Choroid plexus epithelial cell (primary cell): Measurements from ENCODE around the gene NUMA1.

ENCODE experiments used
- DNase-seq: peaks from one replicate; pipeline ENCODE4 v3.0.0-alpha.2; 2010; ENCODE audit warnings: low read depth
- H3K4me3 ChIP-seq: 2 replicates; pipeline ENCODE4 v1.5.1; 2011; ENCODE audit warnings: low read depth, mild to moderate bottlenecking, control low read depth, low read length, moderate library complexity
- TF ChIP-seq, protein P1 (sequence below): conservative IDR thresholded peaks from 2 replicates; pipeline ENCODE4 v1.5.1; 2011; ENCODE audit warnings: low read depth, mild to moderate bottlenecking, control low read depth, inconsistent platforms, low read length, moderate library complexity

The NUMA1 gene

DNA sequence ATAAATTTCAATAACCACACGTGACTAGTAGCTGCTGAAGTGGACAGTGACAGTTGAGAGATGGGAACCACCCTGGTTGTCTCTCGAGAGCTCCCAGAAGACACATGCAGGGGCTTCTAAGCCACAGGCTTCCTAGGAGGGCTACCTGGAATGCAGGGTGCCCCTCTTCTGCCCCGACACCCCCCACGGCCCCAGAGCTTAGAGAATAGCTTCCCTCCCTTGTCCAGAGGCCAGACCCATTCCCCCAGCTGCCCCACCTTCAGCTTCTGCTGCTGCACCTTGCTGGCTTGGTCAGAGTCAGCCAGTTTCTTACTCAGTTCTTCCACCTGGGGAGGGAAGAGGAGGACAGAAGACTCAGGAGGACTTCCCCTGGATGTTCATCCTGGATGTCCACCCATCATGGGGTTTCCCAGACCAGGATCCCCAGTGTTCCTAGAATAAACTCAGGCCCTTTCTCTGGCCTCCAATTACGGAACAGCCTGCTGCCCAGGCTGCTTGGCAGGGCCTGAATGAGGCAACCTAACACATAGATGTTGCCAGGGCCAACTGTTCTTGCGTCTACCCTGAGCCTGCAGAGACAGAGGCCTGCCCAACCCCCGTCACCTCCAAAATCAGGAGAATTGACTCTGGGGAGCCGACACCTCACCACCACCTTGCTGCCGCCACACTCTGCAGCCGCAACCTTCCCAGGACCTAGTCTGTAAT lies 69.7 kb downstream of the NUMA1 start:
- DNase-seq, result no peak
- TF ChIP-seq, protein P1, sequence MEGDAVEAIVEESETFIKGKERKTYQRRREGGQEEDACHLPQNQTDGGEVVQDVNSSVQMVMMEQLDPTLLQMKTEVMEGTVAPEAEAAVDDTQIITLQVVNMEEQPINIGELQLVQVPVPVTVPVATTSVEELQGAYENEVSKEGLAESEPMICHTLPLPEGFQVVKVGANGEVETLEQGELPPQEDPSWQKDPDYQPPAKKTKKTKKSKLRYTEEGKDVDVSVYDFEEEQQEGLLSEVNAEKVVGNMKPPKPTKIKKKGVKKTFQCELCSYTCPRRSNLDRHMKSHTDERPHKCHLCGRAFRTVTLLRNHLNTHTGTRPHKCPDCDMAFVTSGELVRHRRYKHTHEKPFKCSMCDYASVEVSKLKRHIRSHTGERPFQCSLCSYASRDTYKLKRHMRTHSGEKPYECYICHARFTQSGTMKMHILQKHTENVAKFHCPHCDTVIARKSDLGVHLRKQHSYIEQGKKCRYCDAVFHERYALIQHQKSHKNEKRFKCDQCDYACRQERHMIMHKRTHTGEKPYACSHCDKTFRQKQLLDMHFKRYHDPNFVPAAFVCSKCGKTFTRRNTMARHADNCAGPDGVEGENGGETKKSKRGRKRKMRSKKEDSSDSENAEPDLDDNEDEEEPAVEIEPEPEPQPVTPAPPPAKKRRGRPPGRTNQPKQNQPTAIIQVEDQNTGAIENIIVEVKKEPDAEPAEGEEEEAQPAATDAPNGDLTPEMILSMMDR, result no peak
- H3K4me3 ChIP-seq, result no peak overlapping the region

DNA sequence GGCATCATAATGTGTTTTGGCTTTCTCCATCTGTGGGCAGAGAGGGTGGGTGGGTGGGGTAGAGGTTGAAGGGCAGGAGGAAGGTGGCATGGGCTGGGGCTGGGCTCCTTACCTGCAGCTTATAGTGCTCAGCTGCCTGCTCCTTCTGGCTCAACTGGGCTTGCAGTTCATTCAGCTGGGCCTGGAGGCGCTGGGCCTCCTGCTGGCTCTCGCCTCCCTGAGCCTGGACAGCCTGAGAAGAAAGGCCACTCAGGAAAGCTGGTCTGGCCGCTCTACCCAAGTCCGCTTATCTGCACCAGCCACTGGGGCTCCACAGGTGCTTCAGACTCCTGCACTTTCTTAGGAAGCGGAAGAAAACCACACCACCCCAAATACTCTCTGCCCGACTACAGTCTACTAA lies 71.2 kb downstream of the NUMA1 start:
- TF ChIP-seq, protein P1, result no peak
- no peak overlapping the region for H3K4me3 ChIP-seq
- DNase-seq, result no peak

DNA sequence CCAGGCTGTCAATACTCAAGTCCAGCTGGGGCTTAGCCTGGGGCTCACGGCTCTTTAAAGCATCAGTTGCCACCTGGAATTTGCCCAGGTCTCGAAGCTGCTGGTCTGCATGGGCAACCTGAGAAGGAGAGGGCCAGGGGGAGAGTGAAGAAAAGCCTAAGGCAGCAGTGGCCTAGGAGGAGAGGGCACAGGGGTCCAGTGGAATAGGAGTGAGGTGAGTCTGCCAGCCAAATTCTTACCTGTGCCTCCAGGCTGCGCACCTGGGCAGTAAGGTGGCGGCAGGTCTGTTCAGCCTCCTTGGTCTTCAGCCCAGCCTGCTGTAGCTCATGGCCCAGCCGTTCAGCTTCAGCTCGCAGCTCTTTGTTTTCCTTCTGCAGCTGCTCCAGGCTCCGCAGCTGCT lies 71.6 kb downstream of the NUMA1 start:
- TF ChIP-seq, protein P1, result no peak
- no peak overlapping the region for H3K4me3 ChIP-seq
- no peak for DNase-seq

DNA sequence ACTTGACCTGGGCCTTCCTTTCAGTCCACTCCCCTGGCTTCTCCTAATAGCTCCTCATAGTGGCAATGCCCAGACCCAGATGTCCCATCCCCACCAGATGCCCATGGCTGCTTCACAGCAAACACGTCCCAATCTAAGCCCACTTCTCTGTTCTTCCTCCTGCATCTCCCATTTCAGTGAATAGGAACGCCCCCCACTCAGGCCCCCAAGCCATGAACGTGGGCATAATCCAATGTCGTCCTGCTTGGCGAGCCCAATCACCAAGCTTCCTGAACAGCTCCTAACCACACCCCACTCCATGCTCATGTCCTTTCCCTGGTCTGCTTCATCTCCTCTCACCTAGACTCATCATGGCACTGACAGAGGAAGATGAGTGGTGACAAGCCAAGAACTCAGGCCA lies 72.8 kb downstream of the NUMA1 start:
- TF ChIP-seq, protein P1, result no peak
- DNase-seq, result no peak
- no peak overlapping the region for H3K4me3 ChIP-seq

DNA sequence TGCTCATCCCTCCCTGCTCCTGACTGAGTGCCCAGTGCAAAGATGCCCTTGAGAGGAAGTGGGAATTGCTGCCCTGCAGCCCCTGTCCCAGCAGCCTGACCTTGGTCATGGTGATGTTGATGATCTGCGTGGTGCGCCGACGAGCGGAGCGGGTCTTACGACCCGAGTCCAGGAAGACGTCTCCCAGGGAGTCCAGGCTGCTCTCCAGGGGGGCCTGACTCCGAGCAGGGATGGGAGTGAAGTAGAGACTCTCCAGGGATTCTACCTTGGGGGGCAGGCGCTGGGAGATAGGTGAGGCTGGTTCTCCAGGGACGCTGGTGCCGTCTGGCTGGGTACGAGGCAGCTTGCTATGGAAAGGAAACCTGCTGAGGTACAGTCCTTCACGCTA lies 73.3 kb downstream of the NUMA1 start:
- H3K4me3 ChIP-seq, result no peak overlapping the region
- TF ChIP-seq, protein P1, result no peak
- no peak for DNase-seq

DNA sequence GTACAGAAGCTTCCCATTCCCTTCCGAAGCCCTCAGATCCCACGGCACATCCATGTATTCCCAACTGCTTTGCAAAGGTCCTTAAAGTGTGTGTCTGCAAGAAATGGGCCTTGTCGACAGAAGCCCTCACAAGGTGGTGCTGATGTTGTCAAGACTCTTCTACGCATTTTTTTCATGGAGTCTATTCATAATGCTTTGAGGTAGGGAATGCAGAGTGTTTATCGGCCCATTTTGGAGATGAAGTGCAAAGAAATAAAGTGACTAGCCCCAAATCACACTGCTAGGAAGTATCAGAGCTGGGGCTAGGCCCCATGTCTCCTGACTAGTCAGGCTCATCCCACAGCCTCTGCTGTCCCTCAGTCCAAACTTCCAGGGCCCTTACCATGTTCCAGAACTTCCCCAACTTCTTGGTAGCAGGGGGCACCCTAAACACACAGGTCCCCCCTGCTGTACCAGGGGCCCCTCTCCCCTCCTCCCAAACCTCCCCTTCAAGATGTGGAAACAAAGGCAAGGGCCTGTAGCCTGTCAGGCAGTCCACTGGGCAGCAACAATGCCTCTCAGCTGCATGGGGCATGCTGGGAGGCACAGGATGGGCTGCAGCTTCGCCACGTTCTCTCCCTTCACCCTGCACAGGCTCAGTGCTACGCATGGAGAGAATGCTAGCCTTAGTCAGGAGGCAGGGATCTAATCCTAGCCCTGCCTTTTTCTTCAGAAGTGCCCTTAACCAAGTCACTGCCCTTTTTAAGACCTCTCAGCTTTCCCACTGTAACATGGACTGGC lies 73.8 kb downstream of the NUMA1 start:
- TF ChIP-seq, protein P1, result no peak
- no peak for DNase-seq
- no peak overlapping the region for H3K4me3 ChIP-seq
